GM18507 (cell line): ENCODE data around the gene CHRNA7.

ENCODE experiments used
- DNase-seq: peaks from one replicate; pipeline ENCODE4 v3.0.0; 2011; ENCODE audit warnings: low read depth; ENCODE audit not compliant: insufficient read length; ENCODE audit errors: extremely low spot score
- FAIRE-seq: peaks from 2 replicates; lab custom pipeline; 2011; peaks lifted over from hg19 to GRCh38; lab: Jason Lieb, UNC

CHRNA7 gene

GRCh38 chr15:32029862-32030781, at the start of gene CHRNA7:
TSS of gene CHRNA7 (plus strand) at chr15:32030515. CDS start at chr15:32030595, 80 bp downstream.
- FAIRE-seq (no peak), DNase-seq (peak; percentile 30)

- no peak for FAIRE-seq
- no peak for DNase-seq
These were observed 44.7 kb upstream of the CHRNA7 start for GRCh38 chr15:31985607-31986006.

GRCh38 chr15:31993062-31993461, 37.3 kb upstream of the CHRNA7 start:
- DNase-seq (no peak), FAIRE-seq (no peak)

GRCh38 chr15:31997711-31998110, 32.6 kb upstream of the CHRNA7 start:
- DNase-seq = no peak
- no peak for FAIRE-seq

- no peak for DNase-seq
- FAIRE-seq = no peak
These were observed 26.8 kb upstream of the CHRNA7 start for GRCh38 chr15:32003558-32003957.

- FAIRE-seq = no peak
These were observed 26.1 kb upstream of the CHRNA7 start for GRCh38 chr15:32004249-32004648.

GRCh38 chr15:32007355-32007960, 22.9 kb upstream of the CHRNA7 start:
- DNase-seq (no peak), FAIRE-seq (no peak)

More at GRCh38 chr15:32004249-32004648, 26.1 kb upstream of the CHRNA7 start:
- DNase-seq = no peak

GRCh38 chr15:32014953-32015352, 15.4 kb upstream of the CHRNA7 start:
- DNase-seq = no peak
- no peak for FAIRE-seq

- FAIRE-seq (no peak), DNase-seq (no peak)
These were observed 10.2 kb upstream of the CHRNA7 start for GRCh38 chr15:32020156-32020555.

- FAIRE-seq (no peak), DNase-seq (no peak)
These were observed 1.4 kb upstream of the CHRNA7 start for GRCh38 chr15:32028921-32029320.

GRCh38 chr15:32029409-32029861, 880 bp upstream of the CHRNA7 start:
- DNase-seq = no peak
- FAIRE-seq = no peak

- FAIRE-seq = no peak
- DNase-seq = no peak
These were observed 480 bp downstream of the CHRNA7 start for GRCh38 chr15:32030795-32031194.

- FAIRE-seq (no peak), DNase-seq (no peak)
These were observed 3.0 kb downstream of the CHRNA7 start for GRCh38 chr15:32033186-32033890.

- DNase-seq (no peak), FAIRE-seq (no peak)
These were observed 3.8 kb downstream of the CHRNA7 start for GRCh38 chr15:32034106-32034505.

- DNase-seq = no peak
These were observed 5.0 kb downstream of the CHRNA7 start for GRCh38 chr15:32035285-32035684.

GRCh38 chr15:32036971-32037370, 6.7 kb downstream of the CHRNA7 start:
- DNase-seq (no peak), FAIRE-seq (no peak)

More at GRCh38 chr15:32035285-32035684, 5.0 kb downstream of the CHRNA7 start:
- FAIRE-seq = no peak

GRCh38 chr15:32041294-32041693, 11.0 kb downstream of the CHRNA7 start:
- FAIRE-seq = no peak

GRCh38 chr15:32042269-32042972, 12.1 kb downstream of the CHRNA7 start:
- DNase-seq (no peak), FAIRE-seq (no peak)

More at GRCh38 chr15:32041294-32041693, 11.0 kb downstream of the CHRNA7 start:
- DNase-seq = no peak

- DNase-seq (no peak), FAIRE-seq (no peak)
These were observed 23.4 kb downstream of the CHRNA7 start for GRCh38 chr15:32053719-32054118.
